Natural killer cell (primary cell): ENCODE results near the gene HTR2C. TPM values are rescaled to one million over a fixed set of nuclear protein-coding genes. Genes with fewer than 3 reads are reported as not detected.
"Not testable (repeated sequence)": the region's sequence is repeated elsewhere in the genome, so short reads cannot be mapped to it uniquely, and the experiment has no call there.

Experiments
- ATAC-seq, 3 donors: fragments of 150-1000 bp in 2 of 3; fragments of 200-7000 bp in 1 of 3; cut with Tn5 transposase; 1 replicate in 1 of 3; 2 replicates in 2 of 3; pipeline ENCODE4 v1.10.0; 2021; ENCODE audit warnings: mild to moderate bottlenecking in 2 of 3, moderate library complexity in 2 of 3
- DNase-seq, 2 donors: peaks; one replicate each; pipeline versions ENCODE4 v3.0.0 to v3.0.0-alpha.2; 2013 to 2021; ENCODE audit warnings: mixed read lengths in 1 of 2
- H3K27ac ChIP-seq: one replicate; pipeline ENCODE4 v1.5.1; 2013; ENCODE audit warnings: mild to moderate bottlenecking, low read length
- H3K27me3 ChIP-seq: one replicate; pipeline ENCODE4 v1.6.1; 2013; ENCODE audit warnings: low read length; ENCODE audit not compliant: control insufficient read depth, insufficient read depth
- H3K36me3 ChIP-seq: one replicate; pipeline ENCODE4 v1.6.1; 2013; ENCODE audit warnings: low read length; ENCODE audit not compliant: control insufficient read depth, insufficient read depth
- H3K4me1 ChIP-seq: one replicate; pipeline ENCODE4 v1.6.1; 2013; ENCODE audit warnings: low read length; ENCODE audit not compliant: control insufficient read depth, insufficient read depth
- H3K4me3 ChIP-seq: one replicate; pipeline ENCODE4 v1.5.1; 2013; ENCODE audit warnings: low read length
- H3K9me3 ChIP-seq: one replicate; pipeline ENCODE4 v1.6.1; 2013; ENCODE audit warnings: low read length; ENCODE audit not compliant: control insufficient read depth, insufficient read depth
- H3K27ac Mint-ChIP-seq, 2 donors: one replicate each; pipeline ENCODE4 v1.8.0; 2022; ENCODE audit warnings: mild to moderate bottlenecking in 2 of 2, mixed read lengths in 2 of 2, moderate library complexity in 1 of 2
- H3K27me3 Mint-ChIP-seq, 2 donors: one replicate each; pipeline ENCODE4 v1.8.0; 2022; ENCODE audit warnings: low read depth in 2 of 2, mixed read lengths in 2 of 2
- H3K36me3 Mint-ChIP-seq: one replicate; pipeline ENCODE4 v1.8.0; 2022; ENCODE audit warnings: mixed read lengths
- H3K4me1 Mint-ChIP-seq, 2 donors: one replicate each; pipeline ENCODE4 v1.8.0; 2022; ENCODE audit warnings: mixed read lengths in 2 of 2
- H3K4me3 Mint-ChIP-seq: one replicate; pipeline ENCODE4 v1.8.0; 2022; ENCODE audit warnings: mild to moderate bottlenecking, moderate library complexity, mixed read lengths
- H3K9me3 Mint-ChIP-seq, 2 donors: one replicate each; pipeline ENCODE4 v1.8.0; 2022; ENCODE audit warnings: mixed read lengths in 2 of 2
- WGBS: methylation state at CpG from one replicate; pipeline ENCODE4 v1.1.7; 2013; ENCODE audit warnings: missing lambda C conversion rate; ENCODE audit not compliant: insufficient coverage; 5-methylcytosine and 5-hydroxymethylcytosine counted together
- intact Hi-C: fragments of 100-400 bp; cut with micrococcal nuclease; formaldehyde crosslinking; loops from one replicate; pipeline ENCODE4 v1.14.2; 2022
- total RNA-seq, 4 donors: library from RNA; stranded (reverse); fragments of 120-200 nt in 1 of 4; gene quantifications; one replicate each; pipeline versions ENCODE4 v1.2.3 to v1.2.4, GENCODE V29; 2013 to 2022
- TF ChIP-seq, protein P1 (sequence below): fragments of 200-600 bp; IDR thresholded peaks from one replicate; pipeline ENCODE4 v1.8.0; 2022; ENCODE audit warnings: antibody characterized with exemption

The HTR2C gene
- total RNA-seq, 3 donors from 2014 or later (not counting 1 experiment from before 2014, with no cell fraction given) = not detected

DNA sequence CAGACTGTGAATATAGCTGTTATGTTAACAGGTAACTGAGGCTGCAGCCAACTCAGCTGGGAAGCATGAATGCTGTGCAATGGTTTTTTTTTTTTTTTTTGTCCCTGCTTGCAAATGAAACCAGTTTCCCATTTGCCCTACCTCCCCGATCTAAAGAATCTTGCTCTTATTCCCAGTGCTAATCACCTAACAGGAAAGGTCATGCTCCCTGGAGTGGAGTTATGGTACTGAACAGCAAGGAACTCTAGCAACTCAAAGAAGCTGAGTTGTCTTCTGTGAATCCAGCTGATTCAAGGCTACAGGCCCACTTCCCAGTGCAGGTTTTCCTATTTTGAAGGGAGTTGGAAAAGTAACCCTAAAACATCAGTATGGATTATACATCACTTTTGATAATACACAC is 52.1 kb downstream of the HTR2C start:
- Histone ChIP-seq H3K27ac (no peak overlapping the region), H3K4me1 (no peaks in the 10 kb centered on the region), H3K36me3 (no peaks in the 10 kb centered on the region), H3K9me3 (no peaks in the 10 kb centered on the region), H3K4me3 (no peak overlapping the region), H3K27me3 (no peaks in the 10 kb centered on the region)
- no peak overlapping the region for H3K4me3 Mint-ChIP-seq
- H3K9me3 Mint-ChIP-seq = peaks cover 0 to 6% of the 10 kb centered on the region in 2 donors
- no CpG with 5 or more reads among the region's 1 CpG for WGBS
- H3K4me1 Mint-ChIP-seq = no peaks in the 10 kb centered on the region
- intact Hi-C loops = no loop called here
- H3K27me3 Mint-ChIP-seq = peaks cover 0 to 11% of the 10 kb centered on the region in 2 donors
- H3K36me3 Mint-ChIP-seq = no peaks in the 10 kb centered on the region
- DNase-seq (no peak), ATAC-seq (no peak)
- no peak overlapping the region for H3K27ac Mint-ChIP-seq
- TF ChIP-seq, protein P1, sequence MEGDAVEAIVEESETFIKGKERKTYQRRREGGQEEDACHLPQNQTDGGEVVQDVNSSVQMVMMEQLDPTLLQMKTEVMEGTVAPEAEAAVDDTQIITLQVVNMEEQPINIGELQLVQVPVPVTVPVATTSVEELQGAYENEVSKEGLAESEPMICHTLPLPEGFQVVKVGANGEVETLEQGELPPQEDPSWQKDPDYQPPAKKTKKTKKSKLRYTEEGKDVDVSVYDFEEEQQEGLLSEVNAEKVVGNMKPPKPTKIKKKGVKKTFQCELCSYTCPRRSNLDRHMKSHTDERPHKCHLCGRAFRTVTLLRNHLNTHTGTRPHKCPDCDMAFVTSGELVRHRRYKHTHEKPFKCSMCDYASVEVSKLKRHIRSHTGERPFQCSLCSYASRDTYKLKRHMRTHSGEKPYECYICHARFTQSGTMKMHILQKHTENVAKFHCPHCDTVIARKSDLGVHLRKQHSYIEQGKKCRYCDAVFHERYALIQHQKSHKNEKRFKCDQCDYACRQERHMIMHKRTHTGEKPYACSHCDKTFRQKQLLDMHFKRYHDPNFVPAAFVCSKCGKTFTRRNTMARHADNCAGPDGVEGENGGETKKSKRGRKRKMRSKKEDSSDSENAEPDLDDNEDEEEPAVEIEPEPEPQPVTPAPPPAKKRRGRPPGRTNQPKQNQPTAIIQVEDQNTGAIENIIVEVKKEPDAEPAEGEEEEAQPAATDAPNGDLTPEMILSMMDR = no peak

DNA sequence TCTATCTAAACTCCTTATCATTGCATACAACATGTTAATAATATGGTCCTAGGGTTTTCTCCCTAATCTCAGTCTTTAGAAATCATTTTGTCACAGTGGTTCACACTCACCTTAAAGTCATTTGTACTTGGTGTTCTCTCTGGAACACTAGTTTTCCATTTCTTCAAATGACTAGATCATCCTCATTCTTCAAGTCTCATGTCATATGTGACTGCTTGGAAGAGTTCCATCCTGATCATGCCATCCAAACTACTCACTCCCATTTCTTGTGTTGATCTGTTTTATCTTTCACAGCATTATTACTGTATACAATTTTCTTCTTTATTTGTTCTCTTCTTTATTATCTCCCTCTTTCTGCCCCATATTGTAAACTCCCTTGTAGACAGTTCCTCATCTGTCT is 66.5 kb downstream of the HTR2C start:
- H3K9me3 Mint-ChIP-seq = peaks cover under 1 to 2% of the 10 kb centered on the region in 2 donors
- H3K36me3 Mint-ChIP-seq = no peaks in the 10 kb centered on the region
- intact Hi-C loops = no loop called here
- no peak for ATAC-seq
- H3K4me1 Mint-ChIP-seq = no peaks in the 10 kb centered on the region
- Histone ChIP-seq H3K4me3 (no peak overlapping the region), H3K27me3 (no peaks in the 10 kb centered on the region), H3K9me3 (no peaks in the 10 kb centered on the region), H3K4me1 (no peaks in the 10 kb centered on the region), H3K36me3 (no peaks in the 10 kb centered on the region), H3K27ac (no peak overlapping the region)
- no peak overlapping the region for H3K27ac Mint-ChIP-seq
- TF ChIP-seq, protein P1 = no peak
- H3K4me3 Mint-ChIP-seq = no peak overlapping the region
- no peak for DNase-seq
- peaks cover 0 to 3% of the 10 kb centered on the region in 2 donors for H3K27me3 Mint-ChIP-seq

DNA sequence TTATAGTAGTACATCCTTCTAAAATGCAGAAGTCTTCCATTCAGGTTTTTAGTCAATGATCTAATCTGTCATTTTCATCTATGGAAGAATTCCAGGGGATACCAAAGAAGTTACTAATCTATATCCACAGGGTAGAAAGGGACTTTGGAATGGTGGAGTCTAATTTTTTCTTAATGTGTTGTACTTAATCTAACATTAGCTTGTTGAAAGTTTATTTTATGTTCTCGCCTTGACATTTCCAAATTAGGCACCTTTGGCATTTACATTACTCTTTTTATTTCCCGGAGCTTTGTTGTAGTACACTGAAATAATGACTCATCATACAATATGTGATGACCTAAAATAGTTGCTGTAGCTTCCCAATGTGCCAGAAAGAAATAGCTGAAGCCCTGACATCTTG is 91.5 kb downstream of the HTR2C start:
- Mint-ChIP-seq H3K36me3 (no peaks in the 10 kb centered on the region), H3K27me3 (no peaks in the 10 kb centered on the region)
- ATAC-seq = no peak

DNA sequence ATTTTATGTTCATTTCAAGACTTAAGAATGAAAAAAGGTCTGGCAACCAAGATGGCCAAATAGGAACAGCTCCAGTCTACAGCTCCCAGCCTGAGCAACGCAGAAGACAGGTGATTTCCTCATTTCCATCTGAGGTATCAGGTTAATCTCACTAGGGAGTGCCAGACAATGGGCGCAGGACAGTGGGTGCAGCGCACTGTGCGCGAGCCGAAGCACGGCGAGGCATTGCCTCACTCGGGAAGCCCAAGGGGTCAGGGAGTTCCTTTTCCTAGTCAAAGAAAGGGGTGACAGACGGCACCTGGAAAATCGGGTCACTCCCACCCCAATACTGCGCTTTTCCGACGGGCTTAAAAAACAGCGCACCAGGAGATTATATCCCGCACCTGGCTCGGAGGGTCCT is 116.6 kb downstream of the HTR2C start:
- H3K4me3 ChIP-seq, H3K36me3 ChIP-seq, H3K36me3 Mint-ChIP-seq, H3K27me3 ChIP-seq, intact Hi-C loops, H3K4me1 ChIP-seq, H3K27ac ChIP-seq, H3K27me3 Mint-ChIP-seq, H3K9me3 ChIP-seq, H3K4me1 Mint-ChIP-seq, H3K4me3 Mint-ChIP-seq, H3K9me3 Mint-ChIP-seq, DNase-seq, H3K27ac Mint-ChIP-seq, ATAC-seq: not testable (repeated sequence)
- WGBS = 81% methylated on average over 9 of the region's 17 CpGs

More for the DNA sequence above, 91.5 kb downstream of the HTR2C start:
- Histone ChIP-seq H3K4me1 (no peaks in the 10 kb centered on the region), H3K27me3 (no peaks in the 10 kb centered on the region), H3K9me3 (no peaks in the 10 kb centered on the region), H3K27ac (no peak overlapping the region), H3K4me3 (no peak overlapping the region), H3K36me3 (no peaks in the 10 kb centered on the region)
- H3K4me1 Mint-ChIP-seq = no peaks in the 10 kb centered on the region
- H3K27ac Mint-ChIP-seq = no peak overlapping the region
- intact Hi-C loops = no loop called here
- DNase-seq = no peak
- H3K9me3 Mint-ChIP-seq = no peaks in the 10 kb centered on the region
- TF ChIP-seq, protein P1 = no peak
- no CpG with 5 or more reads among the region's 2 CpGs for WGBS
- no peak overlapping the region for H3K4me3 Mint-ChIP-seq
